Measurements from ENCODE around the gene CEP295NL. TPM values are rescaled to one million over a fixed set of nuclear protein-coding genes. Genes with fewer than 3 reads are reported as not detected.

The CEP295NL gene
- total RNA-seq, 1 experiment from 2014 or later: 1.9 TPM

DNA sequence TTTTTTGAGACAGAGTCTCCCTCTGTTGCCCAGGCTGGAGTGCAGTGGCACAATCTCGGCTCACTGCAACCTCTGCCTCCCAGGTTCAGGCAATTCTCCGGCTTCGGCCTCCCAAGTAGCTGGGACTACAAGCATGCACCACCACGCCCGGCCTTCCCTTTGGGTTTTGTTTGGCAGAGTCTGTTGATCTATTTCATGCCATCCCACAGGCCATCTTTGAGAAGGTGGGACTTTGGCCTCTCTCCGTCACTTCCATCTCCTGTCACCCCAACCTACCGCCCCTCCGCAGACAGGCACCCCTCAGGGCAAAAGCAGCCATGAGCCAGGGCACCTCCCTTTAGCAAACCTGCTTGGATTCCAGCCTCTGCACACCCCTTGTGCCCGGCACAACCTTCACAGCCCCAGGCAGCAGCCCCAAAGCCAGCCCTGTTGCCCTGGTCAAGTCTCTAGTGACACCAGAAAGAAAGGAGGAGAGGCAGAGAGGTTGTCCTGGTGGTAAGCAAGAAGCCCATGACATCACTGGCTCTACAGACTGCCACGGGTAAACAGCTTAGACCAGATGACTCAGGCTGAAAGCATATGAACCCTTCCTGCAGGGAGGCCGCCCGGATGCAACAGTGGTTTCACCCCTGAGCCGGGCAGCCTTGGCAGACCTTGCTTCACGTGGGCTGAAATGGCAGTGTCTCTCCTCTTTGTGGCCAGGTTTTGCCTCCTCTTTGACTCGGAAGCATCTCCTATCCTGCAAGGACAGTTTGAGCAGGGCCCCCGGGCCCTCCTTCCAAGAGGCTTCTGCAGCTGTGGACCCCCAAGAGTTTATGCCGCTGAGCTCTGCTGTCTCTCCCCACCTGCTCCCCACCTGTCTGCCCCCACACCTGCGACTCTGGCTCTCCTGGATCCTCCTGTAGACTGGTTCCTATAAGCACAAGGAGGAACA is 30.3 kb upstream of the CEP295NL start:
- DNase-seq (ENCODE audit: low read depth, low spot score) (peak; percentile 80), ATAC-seq (peak; percentile 82)
- TF ChIP-seq POLR2AphosphoS5 (IDR thresholded peaks at IDR 0.05; ENCODE audit: low read depth, low read length) (peak; percentile 53; the same call in 1 of the 2 replicates), ZBTB33 (IDR thresholded peaks at IDR 0.05; ENCODE audit: extremely low read depth, insufficient replicate concordance, low read length) (no peak), CEBPB (IDR thresholded peaks at IDR 0.05; ENCODE audit: low read depth) (no peak), RAD21 (IDR thresholded peaks at IDR 0.05; ENCODE audit: low read depth) (no peak), TCF7L2 (IDR thresholded peaks at IDR 0.05; ENCODE audit: borderline replicate concordance, extremely low read depth, insufficient read depth, insufficient read length) (peak; percentile 8), CTCF (IDR thresholded peaks at IDR 0.05 in 2 of 3, conservative IDR thresholded peaks at IDR 0.05 in 1 of 3; ENCODE audit: borderline replicate concordance in 1 of 3, insufficient read depth in 1 of 3, low read depth in 2 of 3, low read length in 2 of 3) (no peak), POLR2A (IDR thresholded peaks at IDR 0.05; ENCODE audit: borderline replicate concordance, extremely low read depth, insufficient read depth, insufficient read length) (no peak), ZFX (IDR thresholded peaks at IDR 0.05) (no peak), SRF (IDR thresholded peaks at IDR 0.05; ENCODE audit: low read depth) (no peak), ZNF274 (IDR thresholded peaks at IDR 0.05; ENCODE audit: low read depth, low read length) (no peak), FOSL1 (IDR thresholded peaks at IDR 0.05; ENCODE audit: low read depth) (no peak), SIN3A (IDR thresholded peaks at IDR 0.05; ENCODE audit: low read depth) (no peak), CBX3 (IDR thresholded peaks at IDR 0.05; ENCODE audit: low read depth) (no peak), JUND (IDR thresholded peaks at IDR 0.05) (no peak), EZH2 (IDR thresholded peaks at IDR 0.05) (no peak)
- TF ChIP-seq, protein P1, sequence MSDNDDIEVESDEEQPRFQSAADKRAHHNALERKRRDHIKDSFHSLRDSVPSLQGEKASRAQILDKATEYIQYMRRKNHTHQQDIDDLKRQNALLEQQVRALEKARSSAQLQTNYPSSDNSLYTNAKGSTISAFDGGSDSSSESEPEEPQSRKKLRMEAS (IDR thresholded peaks at IDR 0.05): peak; percentile 85
- TF ChIP-seq, protein P2, sequence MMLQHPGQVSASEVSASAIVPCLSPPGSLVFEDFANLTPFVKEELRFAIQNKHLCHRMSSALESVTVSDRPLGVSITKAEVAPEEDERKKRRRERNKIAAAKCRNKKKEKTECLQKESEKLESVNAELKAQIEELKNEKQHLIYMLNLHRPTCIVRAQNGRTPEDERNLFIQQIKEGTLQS (IDR thresholded peaks at IDR 0.05): no peak
- TF ChIP-seq, protein P3, sequence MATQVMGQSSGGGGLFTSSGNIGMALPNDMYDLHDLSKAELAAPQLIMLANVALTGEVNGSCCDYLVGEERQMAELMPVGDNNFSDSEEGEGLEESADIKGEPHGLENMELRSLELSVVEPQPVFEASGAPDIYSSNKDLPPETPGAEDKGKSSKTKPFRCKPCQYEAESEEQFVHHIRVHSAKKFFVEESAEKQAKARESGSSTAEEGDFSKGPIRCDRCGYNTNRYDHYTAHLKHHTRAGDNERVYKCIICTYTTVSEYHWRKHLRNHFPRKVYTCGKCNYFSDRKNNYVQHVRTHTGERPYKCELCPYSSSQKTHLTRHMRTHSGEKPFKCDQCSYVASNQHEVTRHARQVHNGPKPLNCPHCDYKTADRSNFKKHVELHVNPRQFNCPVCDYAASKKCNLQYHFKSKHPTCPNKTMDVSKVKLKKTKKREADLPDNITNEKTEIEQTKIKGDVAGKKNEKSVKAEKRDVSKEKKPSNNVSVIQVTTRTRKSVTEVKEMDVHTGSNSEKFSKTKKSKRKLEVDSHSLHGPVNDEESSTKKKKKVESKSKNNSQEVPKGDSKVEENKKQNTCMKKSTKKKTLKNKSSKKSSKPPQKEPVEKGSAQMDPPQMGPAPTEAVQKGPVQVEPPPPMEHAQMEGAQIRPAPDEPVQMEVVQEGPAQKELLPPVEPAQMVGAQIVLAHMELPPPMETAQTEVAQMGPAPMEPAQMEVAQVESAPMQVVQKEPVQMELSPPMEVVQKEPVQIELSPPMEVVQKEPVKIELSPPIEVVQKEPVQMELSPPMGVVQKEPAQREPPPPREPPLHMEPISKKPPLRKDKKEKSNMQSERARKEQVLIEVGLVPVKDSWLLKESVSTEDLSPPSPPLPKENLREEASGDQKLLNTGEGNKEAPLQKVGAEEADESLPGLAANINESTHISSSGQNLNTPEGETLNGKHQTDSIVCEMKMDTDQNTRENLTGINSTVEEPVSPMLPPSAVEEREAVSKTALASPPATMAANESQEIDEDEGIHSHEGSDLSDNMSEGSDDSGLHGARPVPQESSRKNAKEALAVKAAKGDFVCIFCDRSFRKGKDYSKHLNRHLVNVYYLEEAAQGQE (IDR thresholded peaks at IDR 0.05; ENCODE audit: low read depth): no peak

More for the DNA sequence above, 30.3 kb upstream of the CEP295NL start:
- Histone ChIP-seq H3K4me1 (ENCODE audit: control insufficient read depth in 1 of 2, insufficient read depth in 2 of 2, low read length in 2 of 2) (peaks cover 26 to 79% of the 10 kb centered on the region in 2 experiments), H2AFZ (ENCODE audit: low read depth, low read length, poor library complexity, severe bottlenecking) (peak overlapping the region; percentile 68), H3K9me3 (ENCODE audit: control insufficient read depth in 1 of 2, insufficient read depth in 1 of 2, low read depth in 1 of 2, low read length in 2 of 2) (no peaks in the 10 kb centered on the region), H4K20me1 (ENCODE audit: insufficient read depth) (no peaks in the 10 kb centered on the region), H3K79me2 (ENCODE audit: insufficient read depth, low read length) (no peaks in the 10 kb centered on the region), H3K4me3 (replicated peaks in 1 of 2; ENCODE audit: low read depth in 1 of 2, low read length in 2 of 2) (peak overlapping the region in 1 of 2 experiments; percentile 27; a peak in 3 of 4 replicates), H3K27ac (ENCODE audit: low read depth, low read length) (peak overlapping the region; percentile 40; the same call in 1 of the 2 replicates), H3K36me3 (ENCODE audit: control insufficient read depth in 1 of 2, insufficient read depth in 2 of 2, low read length in 2 of 2) (no peaks in the 10 kb centered on the region), H3K9ac (ENCODE audit: low read length) (peak overlapping the region; percentile 48), H3K4me2 (ENCODE audit: low read length) (peak overlapping the region; percentile 71), H3K9me2 (ENCODE audit: insufficient read depth) (no peaks in the 10 kb centered on the region), H3K27me3 (ENCODE audit: insufficient read depth, low read length) (no peaks in the 10 kb centered on the region)
- ChIA-PET RAD21 (ENCODE audit: low non-redundant PET in 1 of 2, low total read pairs in 2 of 2, uncharacterized antibody in 2 of 2, unreplicated experiment in 2 of 2) (interaction anchor here in 1 of 2 experiments (0.7 kb wide), 1 partner anchor 47 kb away, joined by 3 read pairs; no protein-coding TSS in a partner anchor), CTCF (interaction anchor here (1.6 kb wide), 1 partner anchor 68 kb away, joined by 6 read pairs; no protein-coding TSS in a partner anchor), POLR2A (interaction anchor here (0.9 to 2.2 kb wide), 3 partner anchors 9 to 10 kb away, joined by 4 to 12 read pairs (median 4); partner anchors contain the start of gene TIMP2)
- intact Hi-C loops (cut with micrococcal nuclease): no loop called here
- BruUV-seq (replicated peaks): no TSS peak

Measured in HCT116 (cell line).